Glomerular visceral epithelial cell (primary cell): ENCODE results near the gene THRSP.
"Not testable (repeated sequence)": the region's sequence is repeated elsewhere in the genome, so short reads cannot be mapped to it uniquely, and the experiment has no call there.

Experiments
- DNase-seq: peaks from one replicate; pipeline ENCODE4 v3.0.0-alpha.2; 2016; ENCODE audit errors: extremely low spot score

Gene THRSP

GRCh38 chr11:78039391-78039918, 24.2 kb upstream of the THRSP start:
- DNase-seq, result no peak

DNA sequence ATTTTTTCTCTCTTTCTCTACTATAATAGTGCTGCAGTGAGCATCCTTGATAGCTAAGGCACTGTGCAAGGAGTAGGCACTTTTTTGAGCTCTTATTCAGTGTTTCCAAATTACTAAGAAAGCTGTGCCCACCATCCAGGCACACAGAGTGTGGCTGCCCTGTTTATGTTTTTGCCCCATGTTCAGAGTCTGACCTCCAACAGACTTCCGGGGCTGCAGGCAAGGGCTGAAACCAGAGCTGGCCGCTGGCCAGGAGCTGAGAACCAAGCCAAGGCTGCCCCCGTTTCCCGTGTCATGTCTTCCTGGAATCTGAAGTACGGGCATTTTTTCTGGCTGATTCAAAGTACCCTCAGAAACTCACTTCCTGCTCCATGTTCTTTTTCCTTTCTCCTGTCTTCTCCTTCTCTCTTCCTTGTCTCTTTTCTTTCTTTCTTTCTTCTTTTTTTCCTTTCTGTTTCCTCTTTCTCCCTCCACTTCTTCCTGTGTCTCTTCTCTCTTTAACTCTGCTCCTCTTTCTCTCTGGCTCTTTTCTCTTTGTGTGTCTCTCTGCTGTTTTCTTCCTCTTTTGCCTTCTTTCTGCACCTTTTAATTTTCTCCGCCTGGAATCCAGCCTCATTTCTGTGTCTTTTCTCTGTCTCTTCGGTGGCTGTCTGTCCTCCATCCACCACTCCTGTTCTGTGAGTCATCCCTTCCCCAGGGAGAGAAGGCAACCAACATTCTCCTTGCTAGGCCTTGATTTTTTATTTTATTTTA, 23.6 kb upstream of the THRSP start:
- peak; percentile 91 for DNase-seq

GRCh38 chr11:78040691-78041379, 22.8 kb upstream of the THRSP start:
- DNase-seq, result peak; percentile 34

GRCh38 chr11:78041380-78041719, 22.3 kb upstream of the THRSP start:
- DNase-seq, result not testable (repeated sequence)

GRCh38 chr11:78041843-78042440, 21.7 kb upstream of the THRSP start:
- peak; percentile 82 for DNase-seq

GRCh38 chr11:78044706-78045105, 19.0 kb upstream of the THRSP start:
- DNase-seq, result no peak

GRCh38 chr11:78045851-78046485, 17.7 kb upstream of the THRSP start:
- DNase-seq, result peak; percentile 75

DNA sequence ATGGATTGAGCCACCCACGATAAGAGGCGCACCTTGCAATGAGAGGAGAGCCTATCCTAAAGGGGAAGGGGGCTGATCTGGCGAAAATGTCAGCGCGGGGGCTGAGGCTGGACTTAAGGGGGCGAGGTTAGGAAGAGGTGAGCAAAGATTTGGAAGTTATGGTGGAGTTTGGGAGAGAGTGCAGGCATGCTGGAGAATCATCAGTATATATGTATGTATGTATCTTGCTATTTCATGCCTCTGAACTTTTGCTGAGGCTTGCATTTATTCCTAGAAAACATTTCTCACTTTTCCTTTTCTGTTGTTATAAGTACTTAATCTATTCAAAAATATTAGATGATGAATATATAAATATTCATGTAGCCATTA, 17.2 kb upstream of the THRSP start:
- DNase-seq, result no peak

DNA sequence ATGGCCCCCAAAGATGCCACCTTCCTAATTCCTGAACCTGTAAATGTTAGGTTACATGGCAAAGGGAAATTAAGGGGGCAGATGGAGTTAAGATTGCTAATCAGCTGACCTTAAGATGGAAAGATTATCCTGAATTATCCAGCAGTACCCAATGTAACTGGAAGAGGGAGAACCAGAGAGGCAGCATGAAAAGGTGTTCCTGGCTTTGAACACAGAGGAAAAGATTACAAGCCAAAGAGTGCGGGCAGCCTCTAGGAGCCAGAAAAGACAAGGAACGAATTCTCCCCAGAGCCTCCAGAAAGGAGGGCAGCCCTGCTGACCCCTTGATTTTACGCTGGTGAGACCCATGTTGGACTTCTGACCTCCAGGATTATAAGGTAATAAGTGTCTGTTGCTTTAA, 15.1 kb upstream of the THRSP start:
- no peak for DNase-seq

DNA sequence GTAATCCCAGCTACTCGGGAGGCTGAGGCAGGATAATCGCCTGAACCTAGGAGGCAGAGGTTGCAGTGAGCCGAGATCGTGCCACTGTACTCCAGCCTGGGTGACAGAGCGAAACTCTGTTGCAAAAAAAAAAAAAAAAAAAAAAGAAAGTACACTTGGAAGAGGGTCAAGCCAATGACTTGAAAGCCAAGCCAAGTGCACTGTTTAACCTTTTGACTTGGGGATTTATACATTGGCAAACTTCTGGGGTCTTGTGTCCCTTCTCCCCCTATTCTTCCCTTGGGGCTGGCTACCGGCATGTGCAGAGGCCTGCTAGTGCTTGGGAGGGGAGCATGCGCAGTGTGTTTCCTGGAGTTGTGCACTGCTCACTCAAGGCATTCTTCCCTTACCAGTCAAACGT, 14.3 kb upstream of the THRSP start:
- no peak for DNase-seq

GRCh38 chr11:78050964-78051831, 12.5 kb upstream of the THRSP start:
- peak; percentile 79 for DNase-seq

DNA sequence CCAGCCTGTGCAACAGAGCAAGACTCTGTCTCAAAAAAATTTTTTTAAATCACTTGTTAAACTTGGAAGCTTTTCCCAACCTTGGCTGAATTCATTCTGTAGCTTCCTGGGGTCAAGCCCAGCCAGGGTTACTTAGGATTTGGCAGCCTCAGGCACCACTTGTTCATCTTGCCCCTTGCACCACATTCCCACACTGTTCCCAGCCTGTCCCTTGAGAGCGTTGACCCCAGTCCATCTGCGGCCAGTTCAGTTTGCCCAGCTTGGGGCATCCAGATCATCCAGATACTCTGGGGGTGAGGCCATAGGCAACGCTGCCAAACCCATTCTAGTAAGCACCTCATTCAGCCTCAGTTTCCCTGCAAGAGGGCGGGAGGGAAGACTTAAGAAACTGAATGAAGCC, 8.7 kb upstream of the THRSP start:
- no peak for DNase-seq

- DNase-seq, result no peak
Measured at GRCh38 chr11:78056093-78056492, 7.6 kb upstream of the THRSP start.

- DNase-seq, result no peak
Measured at GRCh38 chr11:78057462-78058055, 6.1 kb upstream of the THRSP start.

GRCh38 chr11:78059749-78060328, 3.8 kb upstream of the THRSP start:
- not testable (repeated sequence) for DNase-seq

GRCh38 chr11:78060533-78060932, 3.1 kb upstream of the THRSP start:
- no peak for DNase-seq

DNA sequence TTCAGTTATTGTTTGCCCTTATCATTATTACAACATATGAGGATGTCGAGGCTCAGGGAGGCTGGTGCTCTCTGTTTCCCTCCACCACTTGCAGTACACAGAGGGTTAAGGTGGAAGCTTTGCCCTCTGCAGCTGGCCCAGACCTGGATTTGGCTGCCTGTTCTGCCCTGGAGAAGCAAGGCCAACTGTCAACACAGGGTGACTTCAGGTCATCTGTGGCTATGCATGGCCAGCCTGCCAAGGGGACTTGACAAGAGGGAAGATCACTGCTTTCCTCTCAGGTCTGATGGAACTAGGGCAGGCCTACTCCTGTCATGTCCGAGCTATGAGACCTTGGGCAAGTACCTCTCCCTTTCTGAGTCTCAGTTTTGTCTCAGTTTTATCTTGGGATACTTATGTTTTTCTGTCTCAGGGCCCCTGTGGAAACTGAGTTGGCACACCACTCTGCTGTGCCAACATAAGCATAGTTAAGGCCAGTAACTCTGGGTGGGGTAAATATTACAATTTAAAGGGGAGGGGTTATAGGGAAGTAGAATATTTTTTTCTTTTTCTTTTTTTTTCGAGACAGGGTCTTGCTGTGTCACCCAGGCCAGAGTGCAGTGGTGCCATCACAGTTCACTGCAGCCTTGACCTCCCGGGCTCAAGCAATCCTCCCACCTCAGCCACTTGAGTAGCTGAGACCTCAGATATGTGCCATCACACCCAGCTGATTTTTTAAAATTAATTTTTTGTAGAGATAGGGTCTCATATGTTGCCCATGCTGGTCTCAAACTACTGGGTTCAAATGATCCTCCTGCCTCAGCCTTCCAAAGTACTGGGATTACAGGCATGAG, 2.4 kb upstream of the THRSP start:
- no peak for DNase-seq

DNA sequence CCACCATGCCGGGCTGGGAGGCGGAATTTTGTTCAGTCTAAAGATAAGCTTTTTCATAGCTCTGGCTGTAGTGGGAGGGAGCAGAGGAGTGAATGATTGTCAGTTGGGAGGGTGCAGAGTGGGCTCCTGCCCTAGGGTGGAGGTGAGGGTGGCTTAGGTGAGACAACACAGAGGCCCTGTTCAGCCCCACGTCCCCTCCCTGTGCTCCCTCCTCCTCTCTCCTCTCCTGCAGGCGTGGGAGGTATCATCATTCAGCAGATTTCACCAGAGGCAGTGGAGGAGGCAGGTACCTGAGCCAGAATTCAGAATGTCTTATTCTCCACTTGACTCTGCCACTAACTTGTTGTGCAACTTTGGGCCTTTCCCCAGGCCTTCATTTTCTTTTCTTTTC, 1.7 kb upstream of the THRSP start:
- DNase-seq, result no peak

- DNase-seq, result no peak
Measured at GRCh38 chr11:78062671-78063070, 990 bp upstream of the THRSP start.

DNA sequence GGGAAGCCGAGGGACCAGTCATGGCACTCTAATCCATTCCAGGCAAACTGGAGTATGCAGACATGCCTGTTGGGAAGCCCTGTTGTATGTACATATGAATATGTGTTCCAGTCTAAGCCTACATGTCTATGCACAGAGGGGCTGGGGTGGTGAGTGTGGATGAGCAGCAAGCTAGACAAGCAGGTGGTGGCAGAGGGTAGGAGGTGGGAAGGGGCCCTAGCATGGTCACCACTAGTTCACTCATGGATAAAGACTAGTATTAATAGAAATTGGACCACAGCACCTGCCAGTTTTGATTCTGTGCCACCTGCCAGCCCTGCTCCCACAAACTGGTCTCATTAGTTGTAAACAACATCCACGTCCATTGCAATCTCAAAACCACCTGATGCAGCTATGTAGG, 1.5 kb downstream of the THRSP start:
- DNase-seq, result no peak
